Measurements from ENCODE around the gene VTA1. TPM values are rescaled to one million over a fixed set of nuclear protein-coding genes. Genes with fewer than 3 reads are reported as not detected.

The VTA1 gene
- total RNA-seq, 2 experiments from 2014 or later, result 37.0 to 37.6 TPM

GRCh38 chr6:142236691-142237090, 89.6 kb downstream of the VTA1 start:
- Mint-ChIP-seq H3K4me3 (no peak overlapping the region), H3K36me3 (ENCODE audit: low read depth) (no peaks in the 10 kb centered on the region), H3K27me3 (peaks cover 4% of the 10 kb centered on the region), H3K9me3 (no peaks in the 10 kb centered on the region), H3K4me1 (no peaks in the 10 kb centered on the region), H3K27ac (no peak overlapping the region)
- POLR2A ChIA-PET, result no interaction called here
- CTCF ChIA-PET, result no interaction called here
- DNase-seq, result no peak

- ChIA-PET CTCF (no interaction called here), POLR2A (no interaction called here)
- Mint-ChIP-seq H3K4me1 (no peaks in the 10 kb centered on the region), H3K27ac (no peak overlapping the region), H3K4me3 (no peak overlapping the region), H3K9me3 (no peaks in the 10 kb centered on the region), H3K27me3 (peaks cover 4% of the 10 kb centered on the region), H3K36me3 (ENCODE audit: low read depth) (no peaks in the 10 kb centered on the region)
- no peak for DNase-seq
Measured at GRCh38 chr6:142238881-142239280, 91.8 kb downstream of the VTA1 start.

GRCh38 chr6:142240179-142240578, 93.1 kb downstream of the VTA1 start:
- H3K4me3 Mint-ChIP-seq, result no peak overlapping the region
- no peaks in the 10 kb centered on the region for H3K4me1 Mint-ChIP-seq
- H3K9me3 Mint-ChIP-seq, result no peaks in the 10 kb centered on the region
- no peak for DNase-seq
- no peak overlapping the region for H3K27ac Mint-ChIP-seq
- ChIA-PET CTCF (no interaction called here), POLR2A (no interaction called here)
- H3K36me3 Mint-ChIP-seq (ENCODE audit: low read depth), result no peaks in the 10 kb centered on the region
- H3K27me3 Mint-ChIP-seq, result peaks cover 6% of the 10 kb centered on the region

DNA sequence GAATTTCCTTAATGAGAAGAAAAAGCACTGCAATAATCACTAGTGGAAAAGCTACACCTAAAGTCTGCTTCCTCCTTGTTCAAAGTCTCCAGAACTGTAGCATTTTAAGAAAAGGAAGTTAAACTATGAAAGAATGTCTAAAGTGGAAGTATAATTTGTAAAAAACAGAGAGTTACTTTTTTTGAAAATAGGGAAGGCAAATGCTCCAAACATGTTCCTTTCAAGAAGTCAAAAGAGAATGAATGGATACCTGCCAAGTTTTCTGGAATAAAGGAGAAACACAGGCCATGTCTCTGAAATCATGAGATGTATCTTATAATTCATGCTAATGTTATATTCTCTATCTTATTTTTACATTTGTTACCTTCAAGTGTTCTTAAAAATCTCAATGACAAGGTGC, 94.0 kb downstream of the VTA1 start:
- no peaks in the 10 kb centered on the region for H3K4me1 Mint-ChIP-seq
- H3K27ac Mint-ChIP-seq, result no peak overlapping the region
- peaks cover 6% of the 10 kb centered on the region for H3K27me3 Mint-ChIP-seq
- no peaks in the 10 kb centered on the region for H3K36me3 Mint-ChIP-seq (ENCODE audit: low read depth)
- ChIA-PET POLR2A (no interaction called here), CTCF (no interaction called here)
- H3K4me3 Mint-ChIP-seq, result no peak overlapping the region
- H3K9me3 Mint-ChIP-seq, result no peaks in the 10 kb centered on the region
- DNase-seq, result no peak

- peaks cover 3% of the 10 kb centered on the region for H3K27me3 Mint-ChIP-seq
- no peak for DNase-seq
- H3K36me3 Mint-ChIP-seq (ENCODE audit: low read depth), result no peaks in the 10 kb centered on the region
- ChIA-PET CTCF (no interaction called here), POLR2A (no interaction called here)
- H3K4me1 Mint-ChIP-seq, result no peaks in the 10 kb centered on the region
- no peak overlapping the region for H3K4me3 Mint-ChIP-seq
- H3K9me3 Mint-ChIP-seq, result no peaks in the 10 kb centered on the region
- H3K27ac Mint-ChIP-seq, result no peak overlapping the region
Measured at GRCh38 chr6:142242269-142242668, 95.2 kb downstream of the VTA1 start.

DNA sequence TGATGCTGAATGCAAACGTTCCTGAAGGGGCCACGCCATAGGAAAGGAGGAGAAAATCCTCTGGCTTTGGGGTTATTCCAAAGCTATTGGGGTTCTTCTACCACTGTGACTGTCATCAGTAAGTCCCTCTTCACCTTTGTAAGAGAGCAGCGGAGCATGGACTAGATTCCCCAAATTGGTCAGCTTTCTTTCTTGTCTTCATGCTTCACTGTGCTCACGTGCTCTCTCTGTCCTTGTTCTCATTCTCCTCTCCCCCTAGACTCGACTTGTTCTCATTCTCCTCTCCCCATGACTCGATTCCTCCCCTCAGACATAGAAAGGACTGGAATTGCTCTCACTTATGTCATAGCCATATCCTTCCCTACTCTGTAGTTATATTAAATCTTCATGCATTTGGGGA, 99.9 kb downstream of the VTA1 start:
- H3K9me3 Mint-ChIP-seq, result no peaks in the 10 kb centered on the region
- no peak overlapping the region for H3K4me3 Mint-ChIP-seq
- no peaks in the 10 kb centered on the region for H3K4me1 Mint-ChIP-seq
- H3K36me3 Mint-ChIP-seq (ENCODE audit: low read depth), result no peaks in the 10 kb centered on the region
- no peak overlapping the region for H3K27ac Mint-ChIP-seq
- peaks cover 3% of the 10 kb centered on the region for H3K27me3 Mint-ChIP-seq
- CTCF ChIA-PET, result no interaction called here
- no peak for DNase-seq
- POLR2A ChIA-PET, result no interaction called here

- no peaks in the 10 kb centered on the region for H3K9me3 Mint-ChIP-seq
- H3K4me3 Mint-ChIP-seq, result no peak overlapping the region
- H3K27ac Mint-ChIP-seq, result no peak overlapping the region
- POLR2A ChIA-PET, result no interaction called here
- no peaks in the 10 kb centered on the region for H3K36me3 Mint-ChIP-seq (ENCODE audit: low read depth)
- H3K27me3 Mint-ChIP-seq, result peaks cover 3% of the 10 kb centered on the region
- H3K4me1 Mint-ChIP-seq, result no peaks in the 10 kb centered on the region
- no peak for DNase-seq
- CTCF ChIA-PET, result interaction anchor here (0.9 kb wide), 1 partner anchor 33 kb away, joined by 3 read pairs; no protein-coding TSS in a partner anchor
Measured at GRCh38 chr6:142249266-142249665, 102.2 kb downstream of the VTA1 start.

DNA sequence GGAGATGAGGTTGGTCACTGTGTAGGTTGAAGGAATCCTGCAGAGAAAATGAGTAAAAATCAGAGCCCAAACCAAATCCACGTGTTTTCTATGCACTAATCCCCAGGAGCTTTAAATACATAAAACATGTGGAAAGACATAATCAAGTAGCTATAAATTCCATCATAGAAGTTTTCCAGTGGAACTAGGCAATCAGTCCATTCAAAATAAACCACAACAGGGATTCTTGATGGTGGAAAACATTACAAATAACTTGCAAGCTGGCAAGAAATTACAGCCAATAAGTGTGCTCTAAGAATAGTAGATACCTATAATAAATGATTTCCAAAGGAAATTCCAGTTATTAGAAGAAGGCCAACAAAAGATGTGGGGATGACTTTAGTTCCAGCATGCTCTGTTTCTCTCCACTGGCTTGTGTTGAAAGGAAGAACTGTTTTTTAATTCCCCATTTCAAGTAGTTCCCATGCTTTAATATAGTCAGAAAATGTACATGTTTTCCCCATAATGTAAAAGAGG, 104.9 kb downstream of the VTA1 start:
- no peak overlapping the region for H3K27ac Mint-ChIP-seq
- no peaks in the 10 kb centered on the region for H3K9me3 Mint-ChIP-seq
- no peak for DNase-seq
- H3K36me3 Mint-ChIP-seq (ENCODE audit: low read depth), result no peaks in the 10 kb centered on the region
- no peaks in the 10 kb centered on the region for H3K27me3 Mint-ChIP-seq
- ChIA-PET CTCF (interaction anchor here (0.7 kb wide), 1 partner anchor 54 kb away, joined by 6 read pairs; no protein-coding TSS in a partner anchor), POLR2A (no interaction called here)
- H3K4me1 Mint-ChIP-seq, result no peaks in the 10 kb centered on the region
- no peak overlapping the region for H3K4me3 Mint-ChIP-seq

DNA sequence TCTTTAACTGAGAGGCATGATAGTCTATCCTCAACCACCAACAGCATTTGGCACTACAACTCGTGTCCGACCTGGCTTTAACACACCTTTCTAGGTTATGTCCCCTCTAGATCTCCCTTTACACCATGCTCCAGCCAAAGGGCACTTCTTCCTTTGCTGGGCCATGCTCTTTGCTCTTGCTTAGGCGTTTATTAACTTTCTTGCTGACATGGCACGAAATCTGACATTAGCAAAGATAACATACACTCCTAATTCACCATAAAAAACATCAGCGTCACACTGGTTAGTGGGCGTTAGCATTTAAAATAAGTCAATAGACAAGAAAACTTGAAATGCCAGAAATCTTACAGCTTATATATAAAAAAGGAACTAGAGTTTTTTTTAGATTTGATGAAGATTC, 107.5 kb downstream of the VTA1 start:
- no peaks in the 10 kb centered on the region for H3K36me3 Mint-ChIP-seq (ENCODE audit: low read depth)
- H3K4me1 Mint-ChIP-seq, result no peaks in the 10 kb centered on the region
- no peak for DNase-seq
- H3K27me3 Mint-ChIP-seq, result no peaks in the 10 kb centered on the region
- H3K9me3 Mint-ChIP-seq, result no peaks in the 10 kb centered on the region
- H3K4me3 Mint-ChIP-seq, result no peak overlapping the region
- POLR2A ChIA-PET, result no interaction called here
- no peak overlapping the region for H3K27ac Mint-ChIP-seq
- CTCF ChIA-PET, result no interaction called here

DNA sequence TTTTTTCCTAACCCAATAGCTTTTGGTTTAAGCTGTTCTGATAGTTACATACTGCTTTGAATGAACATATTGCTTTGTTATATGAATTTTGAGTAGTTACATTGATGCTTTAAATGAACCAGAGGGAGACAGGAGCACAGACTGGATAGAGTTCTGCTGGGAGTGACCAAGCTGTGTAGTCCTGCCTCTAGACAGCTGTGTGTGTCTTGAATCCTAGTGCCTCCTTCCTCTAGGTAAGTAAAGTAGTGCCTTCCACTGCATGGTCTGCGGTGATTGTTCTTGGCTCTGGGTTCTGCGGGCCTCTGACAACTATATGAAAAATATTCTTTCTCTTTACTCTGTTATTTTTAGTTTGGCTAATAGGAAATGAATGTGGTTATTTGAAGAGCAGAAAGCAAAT, 108.7 kb downstream of the VTA1 start:
- no peak for DNase-seq
- POLR2A ChIA-PET, result no interaction called here
- no peak overlapping the region for H3K27ac Mint-ChIP-seq
- H3K9me3 Mint-ChIP-seq, result no peaks in the 10 kb centered on the region
- H3K27me3 Mint-ChIP-seq, result no peaks in the 10 kb centered on the region
- CTCF ChIA-PET, result interaction anchor here (0.8 kb wide), 1 partner anchor 48 kb away, joined by 3 read pairs; no protein-coding TSS in a partner anchor
- H3K4me3 Mint-ChIP-seq, result no peak overlapping the region
- no peaks in the 10 kb centered on the region for H3K4me1 Mint-ChIP-seq
- H3K36me3 Mint-ChIP-seq (ENCODE audit: low read depth), result no peaks in the 10 kb centered on the region

- Mint-ChIP-seq H3K27ac (no peak overlapping the region), H3K27me3 (no peaks in the 10 kb centered on the region), H3K36me3 (ENCODE audit: low read depth) (no peaks in the 10 kb centered on the region), H3K9me3 (no peaks in the 10 kb centered on the region), H3K4me3 (no peak overlapping the region), H3K4me1 (no peaks in the 10 kb centered on the region)
- POLR2A ChIA-PET, result no interaction called here
- CTCF ChIA-PET, result no interaction called here
- no peak for DNase-seq
Measured at GRCh38 chr6:142258305-142258704, 111.2 kb downstream of the VTA1 start.

DNA sequence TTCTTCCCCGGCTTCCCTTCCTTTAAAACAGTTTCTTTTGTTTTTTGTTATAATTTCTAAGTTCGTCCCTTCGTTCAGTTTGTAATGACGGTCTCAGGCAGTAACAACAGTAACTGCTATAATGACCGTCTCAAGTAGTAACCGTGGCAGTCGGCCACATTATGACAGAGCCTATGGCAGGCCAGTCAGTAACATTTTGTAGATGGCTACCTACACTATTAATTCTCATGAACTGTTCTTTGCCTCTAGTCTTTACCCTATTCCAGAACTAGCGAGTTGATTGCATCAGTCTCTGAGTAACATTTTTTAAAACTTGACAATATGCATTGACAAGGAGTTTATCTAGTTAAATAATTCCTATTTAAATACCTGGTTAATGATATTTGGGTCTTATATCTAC, 111.7 kb downstream of the VTA1 start:
- Mint-ChIP-seq H3K9me3 (no peaks in the 10 kb centered on the region), H3K4me1 (no peaks in the 10 kb centered on the region), H3K27me3 (no peaks in the 10 kb centered on the region), H3K27ac (no peak overlapping the region), H3K36me3 (ENCODE audit: low read depth) (no peaks in the 10 kb centered on the region), H3K4me3 (no peak overlapping the region)
- CTCF ChIA-PET, result no interaction called here
- POLR2A ChIA-PET, result no interaction called here
- DNase-seq, result no peak

GRCh38 chr6:142260748-142261147, 113.7 kb downstream of the VTA1 start:
- Mint-ChIP-seq H3K27me3 (no peaks in the 10 kb centered on the region), H3K9me3 (no peaks in the 10 kb centered on the region), H3K4me1 (no peaks in the 10 kb centered on the region), H3K27ac (no peak overlapping the region), H3K4me3 (no peak overlapping the region), H3K36me3 (ENCODE audit: low read depth) (no peaks in the 10 kb centered on the region)
- ChIA-PET CTCF (no interaction called here), POLR2A (no interaction called here)
- no peak for DNase-seq

DNA sequence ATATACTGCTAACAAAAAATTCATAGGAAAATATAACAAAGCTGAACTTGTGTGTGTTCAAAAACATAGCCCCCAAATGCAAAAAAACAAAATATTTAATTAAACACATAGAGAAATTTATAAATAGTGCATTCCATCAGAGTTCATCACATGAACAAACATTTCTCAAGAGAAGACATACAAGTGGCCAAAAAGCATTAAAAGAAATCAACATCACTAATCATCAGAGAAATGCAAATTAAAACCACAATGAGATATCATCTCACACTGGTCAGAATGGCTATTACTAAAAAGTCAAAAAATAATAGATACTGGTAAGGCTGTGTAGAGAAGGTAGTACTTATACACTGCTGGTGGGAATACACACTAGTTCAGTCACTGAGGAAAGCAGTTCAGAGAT, 115.2 kb downstream of the VTA1 start:
- no peak overlapping the region for H3K27ac Mint-ChIP-seq
- no peaks in the 10 kb centered on the region for H3K9me3 Mint-ChIP-seq
- no peaks in the 10 kb centered on the region for H3K4me1 Mint-ChIP-seq
- CTCF ChIA-PET, result no interaction called here
- no peak for DNase-seq
- H3K36me3 Mint-ChIP-seq (ENCODE audit: low read depth), result no peaks in the 10 kb centered on the region
- no peak overlapping the region for H3K4me3 Mint-ChIP-seq
- H3K27me3 Mint-ChIP-seq, result no peaks in the 10 kb centered on the region
- POLR2A ChIA-PET, result no interaction called here

- no peak overlapping the region for H3K27ac Mint-ChIP-seq
- CTCF ChIA-PET, result no interaction called here
- POLR2A ChIA-PET, result no interaction called here
- DNase-seq, result no peak
- no peak overlapping the region for H3K4me3 Mint-ChIP-seq
- H3K36me3 Mint-ChIP-seq (ENCODE audit: low read depth), result no peaks in the 10 kb centered on the region
- no peaks in the 10 kb centered on the region for H3K27me3 Mint-ChIP-seq
- no peaks in the 10 kb centered on the region for H3K4me1 Mint-ChIP-seq
- no peaks in the 10 kb centered on the region for H3K9me3 Mint-ChIP-seq
Measured at GRCh38 chr6:142265476-142265875, 118.4 kb downstream of the VTA1 start.
